IMR-90 (cell line): ENCODE measurements around the gene SLX4IP. TPM values are rescaled to one million over a fixed set of nuclear protein-coding genes. Genes with fewer than 3 reads are reported as not detected.
A peak's percentile ranks its signal among the peaks of the same experiment; 100 is the strongest.

Experiments used
- ATAC-seq: fragments of 200-7000 bp; cut with Tn5 transposase; 2 replicates; pipeline ENCODE4 v1.9.1; 2020; ENCODE audit warnings: low read depth, mild to moderate bottlenecking, moderate library complexity
- BruUV-seq: library from RNA; stranded (reverse); fragments of 400-500 nt; replicated peaks from 2 replicates; lab custom pipeline; 2021; lab: Mats Ljungman, UMichigan
- CTCF ChIA-PET: fragments of 300-600 bp; formaldehyde crosslinking; extraction: SDS; loops from one replicate; lab custom pipeline; 2021; ENCODE audit warnings: antibody characterized with exemption; lab: Yijun Ruan, JAX
- POLR2A ChIA-PET: fragments of 300-600 bp; sonication (Branson Sonifier 250); formaldehyde crosslinking; loops from one replicate; lab custom pipeline; 2022; ENCODE audit warnings: antibody characterized with exemption; ENCODE audit not compliant: unreplicated experiment; lab: Charles Lee
- DNase-seq: peaks from one replicate; pipeline ENCODE4 v3.0.0; 2013
- H2AFZ ChIP-seq: replicated peaks from 2 replicates; pipeline ENCODE3; 2013; ENCODE audit warnings: low read length, mild to moderate bottlenecking; ENCODE audit not compliant: poor library complexity
- H2AK5ac ChIP-seq: 2 replicates; pipeline ENCODE4 v1.6.1; 2013; ENCODE audit warnings: low read depth, low read length, inconsistent platforms
- H2AK9ac ChIP-seq: replicated peaks from 2 replicates; pipeline ENCODE3; 2013; ENCODE audit warnings: mild to moderate bottlenecking, low read depth, low read length, moderate library complexity; ENCODE audit not compliant: poor library complexity
- H2BK120ac ChIP-seq: 2 replicates; pipeline ENCODE4 v1.6.1; 2013; ENCODE audit warnings: low read depth, low read length, inconsistent platforms
- H2BK15ac ChIP-seq: 3 replicates; pipeline ENCODE4 v1.6.1; 2013; ENCODE audit warnings: low read depth, low read length, inconsistent platforms
- H2BK20ac ChIP-seq: 2 replicates; pipeline ENCODE4 v1.6.1; 2013; ENCODE audit warnings: low read depth, mild to moderate bottlenecking, inconsistent platforms, low read length, moderate library complexity
- H2BK5ac ChIP-seq: 2 replicates; pipeline ENCODE4 v1.6.1; 2013; ENCODE audit warnings: mild to moderate bottlenecking, low read depth, low read length, inconsistent platforms; ENCODE audit not compliant: poor library complexity, severe bottlenecking
- H3K14ac ChIP-seq: replicated peaks from 2 replicates; pipeline ENCODE4 v1.6.1; 2013; ENCODE audit warnings: low read depth, low read length, inconsistent platforms
- H3K18ac ChIP-seq: 2 replicates; pipeline ENCODE4 v1.6.1; 2013; ENCODE audit warnings: low read depth, low read length, control low read depth
- H3K23ac ChIP-seq: 2 replicates; pipeline ENCODE4 v1.6.1; 2013; ENCODE audit warnings: low read depth, low read length, inconsistent platforms
- H3K27ac ChIP-seq: 2 replicates; pipeline ENCODE4 v1.5.1; 2013; ENCODE audit warnings: mild to moderate bottlenecking, control low read depth, low read length; ENCODE audit not compliant: insufficient read depth
- H3K27me3 ChIP-seq: 2 replicates; pipeline ENCODE4 v1.6.1; 2013; ENCODE audit warnings: low read length; ENCODE audit not compliant: control insufficient read depth, insufficient read depth
- H3K36me3 ChIP-seq: 2 replicates; pipeline ENCODE4 v1.6.1; 2013; ENCODE audit warnings: low read length, mixed read lengths; ENCODE audit not compliant: control insufficient read depth, insufficient read depth
- H3K4ac ChIP-seq: 2 replicates; pipeline ENCODE4 v1.6.1; 2013; ENCODE audit warnings: low read depth, low read length, inconsistent platforms
- H3K4me1 ChIP-seq: 2 replicates; pipeline ENCODE4 v1.6.1; 2013; ENCODE audit warnings: low read length, mixed read lengths; ENCODE audit not compliant: control insufficient read depth, insufficient read depth
- H3K4me2 ChIP-seq: 2 replicates; pipeline ENCODE4 v1.6.1; 2013; ENCODE audit warnings: low read depth, mild to moderate bottlenecking, control low read depth, low read length, moderate library complexity
- H3K4me3 ChIP-seq: 2 replicates; pipeline ENCODE4 v1.5.1; 2013; ENCODE audit warnings: low read depth, mild to moderate bottlenecking, control low read depth, low read length, moderate library complexity; ENCODE audit not compliant: insufficient read depth
- H3K56ac ChIP-seq: 2 replicates; pipeline ENCODE4 v1.6.1; 2013; ENCODE audit warnings: low read length, inconsistent platforms; ENCODE audit not compliant: insufficient read depth; ENCODE audit errors: extremely low read depth
- H3K79me1 ChIP-seq, 2 experiments: 2 replicates each; pipeline ENCODE4 v1.6.1; 2013; ENCODE audit warnings: low read length in 2 of 2, inconsistent platforms in 1 of 2, low read depth in 1 of 2
- H3K9ac ChIP-seq: 2 replicates; pipeline ENCODE4 v1.6.1; 2013; ENCODE audit warnings: low read depth, low read length, control low read depth
- H3K9me1 ChIP-seq: 2 replicates; pipeline ENCODE4 v1.6.1; 2013; ENCODE audit warnings: low read length, inconsistent platforms; ENCODE audit not compliant: insufficient read depth
- H3K9me3 ChIP-seq: 2 replicates; pipeline ENCODE4 v1.6.1; 2013; ENCODE audit warnings: low read length; ENCODE audit not compliant: control insufficient read depth, insufficient read depth
- H4K20me1 ChIP-seq: 2 replicates; pipeline ENCODE4 v1.6.1; 2013; ENCODE audit warnings: low read length, inconsistent platforms; ENCODE audit not compliant: insufficient read depth
- H4K5ac ChIP-seq: 2 replicates; pipeline ENCODE4 v1.6.1; 2013; ENCODE audit warnings: mild to moderate bottlenecking, low read depth, low read length, control low read depth
- H4K8ac ChIP-seq, 2 experiments: 2 replicates each; pipeline ENCODE4 v1.6.1; 2013; ENCODE audit warnings: low read depth in 2 of 2, low read length in 2 of 2, control low read depth in 1 of 2, inconsistent platforms in 1 of 2
- H4K91ac ChIP-seq: 2 replicates; pipeline ENCODE4 v1.6.1; 2013; ENCODE audit warnings: low read depth, low read length, inconsistent platforms; ENCODE audit not compliant: insufficient read depth
- CHD1 ChIP-seq: IDR thresholded peaks from 2 replicates; pipeline ENCODE4 v1.6.1; 2012; ENCODE audit warnings: low read depth, low read length, improper control_type of control experiment
- MAZ ChIP-seq: IDR thresholded peaks from 2 replicates; pipeline ENCODE4 v1.6.1; 2012; ENCODE audit warnings: low read depth, mild to moderate bottlenecking, low read length, improper control_type of control experiment, moderate library complexity, borderline replicate concordance
- POLR2A ChIP-seq: IDR thresholded peaks from 2 replicates; pipeline ENCODE4 v1.6.1; 2012; ENCODE audit warnings: mild to moderate bottlenecking, low read depth, low read length
- RAD21 ChIP-seq: IDR thresholded peaks from 2 replicates; pipeline ENCODE4 v1.6.1; 2012; ENCODE audit warnings: low read length, improper control_type of control experiment
- RCOR1 ChIP-seq: IDR thresholded peaks from 2 replicates; pipeline ENCODE4 v1.6.1; 2012; ENCODE audit warnings: mild to moderate bottlenecking, low read length, improper control_type of control experiment; ENCODE audit not compliant: insufficient replicate concordance
- SMC3 ChIP-seq: fragments of 150-350 bp; IDR thresholded peaks from 2 replicates; pipeline ENCODE4 v1.6.1; 2016; ENCODE audit warnings: low read depth, mild to moderate bottlenecking, antibody characterized with exemption, low read length, moderate library complexity
- WGBS, 2 experiments: methylation state at CpG; one replicate each; pipeline versions ENCODE4 v1.1.5 to v1.1.7; 2013; ENCODE audit warnings: missing lambda C conversion rate in 2 of 2; ENCODE audit not compliant: insufficient read length in 1 of 2; ENCODE audit errors: extremely low coverage in 2 of 2; 5-methylcytosine and 5-hydroxymethylcytosine counted together
- dilution Hi-C: fragments of 300-500 bp; cut with HindIII; formaldehyde crosslinking; loops from one replicate; pipeline ENCODE4 v1.14.3; 2018; ENCODE audit warnings: low sequenced_read_pairs; ENCODE audit not compliant: unreplicated experiment
- in situ Hi-C: fragments of 300-500 bp; cut with MboI; formaldehyde crosslinking; loops from 3 replicates; pipeline ENCODE4 v1.14.3; 2019; ENCODE audit warnings: low sequenced_read_pairs, inconsistent platforms, mixed read lengths
- intact Hi-C: fragments of 100-400 bp; cut with micrococcal nuclease; formaldehyde crosslinking; loops from 2 replicates; pipeline ENCODE4 v1.10.0; 2022
- polyA plus RNA-seq, 3 experiments: library from polyadenylated mRNA; depleted of rRNA; stranded (reverse); fragments of >200 nt; gene quantifications; 2 replicates each; pipeline ENCODE4 v1.2.3, GENCODE V29; 2012; ENCODE audit warnings: low replicate concordance in 1 of 3
- total RNA-seq: library from RNA; depleted of rRNA; stranded (reverse); fragments of >200 nt; gene quantifications from 2 replicates; pipeline ENCODE4 v1.2.3, GENCODE V29; 2012
- TF ChIP-seq, protein P1 (sequence below): conservative IDR thresholded peaks from 2 replicates; pipeline ENCODE4 v1.5.1; 2012; ENCODE audit warnings: mild to moderate bottlenecking, low read depth, low read length, improper control_type of control experiment
- TF ChIP-seq, protein P2 (sequence below): fragments of 150-350 bp; IDR thresholded peaks from 2 replicates; pipeline ENCODE4 v1.6.1; 2016; ENCODE audit warnings: low read depth, mild to moderate bottlenecking, low read length, moderate library complexity, borderline replicate concordance
- TF ChIP-seq, protein P3 (sequence below): fragments of 150-350 bp; IDR thresholded peaks from 2 replicates; pipeline ENCODE4 v1.6.1; 2017; ENCODE audit warnings: mild to moderate bottlenecking, antibody characterized with exemption, low read length, low read depth

The SLX4IP gene
- total and polyA plus RNA-seq, 2 of the 4 experiments (the other 2 are of a cell fraction) = 1.3 to 5.9 TPM

DNA sequence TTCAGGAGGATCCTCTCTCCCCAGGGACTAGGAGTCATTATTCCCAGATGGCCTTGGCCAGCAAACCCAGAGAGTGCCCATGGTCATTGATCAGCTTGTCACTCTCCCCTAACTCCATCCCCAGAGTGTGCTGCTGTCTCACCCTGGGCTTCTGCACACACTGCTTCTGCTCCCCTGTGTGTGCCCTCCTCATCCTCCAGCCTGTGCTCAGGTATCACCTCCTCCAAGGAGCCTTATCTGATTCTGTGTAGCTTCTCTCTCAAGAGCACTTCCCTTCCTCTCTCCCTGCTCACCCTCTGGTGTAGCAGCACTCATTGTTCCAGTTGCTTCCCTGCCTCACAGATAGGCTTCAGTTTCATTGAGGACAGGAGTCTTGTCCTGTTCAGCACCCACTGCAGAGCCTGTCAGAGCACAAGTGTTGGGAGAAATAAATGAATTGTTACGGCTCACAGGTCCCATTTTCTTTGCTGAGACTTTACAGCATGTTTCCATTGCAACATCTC is 136.3 kb downstream of the SLX4IP start:
- H2BK15ac ChIP-seq = no peak overlapping the region
- no peaks in the 10 kb centered on the region; the same call in 1 of the 2 replicates for H3K27me3 ChIP-seq
- H3K9me1 ChIP-seq = peaks cover 2% of the 10 kb centered on the region; the same call in 1 of the 2 replicates
- H4K91ac ChIP-seq = no peak overlapping the region
- H3K9me3 ChIP-seq = no peaks in the 10 kb centered on the region
- WGBS, 2 experiments = no CpG with 5 or more reads among the region's 1 CpG
- H4K8ac ChIP-seq = no peak overlapping the region
- H3K4me2 ChIP-seq = no peak overlapping the region
- H3K27ac ChIP-seq = no peak overlapping the region
- CTCF ChIA-PET = no interaction called here
- dilution Hi-C loops (no loop called here), intact Hi-C loops (no loop called here), in situ Hi-C loops (no loop called here)
- H3K4me1 ChIP-seq = peaks cover 2% of the 10 kb centered on the region; the same call in 1 of the 2 replicates
- POLR2A ChIA-PET = no interaction called here
- peak overlapping the region; percentile 86; the same call in 1 of the 2 replicates for H2AK5ac ChIP-seq
- no TSS peak for BruUV-seq
- TF ChIP-seq, protein P1, sequence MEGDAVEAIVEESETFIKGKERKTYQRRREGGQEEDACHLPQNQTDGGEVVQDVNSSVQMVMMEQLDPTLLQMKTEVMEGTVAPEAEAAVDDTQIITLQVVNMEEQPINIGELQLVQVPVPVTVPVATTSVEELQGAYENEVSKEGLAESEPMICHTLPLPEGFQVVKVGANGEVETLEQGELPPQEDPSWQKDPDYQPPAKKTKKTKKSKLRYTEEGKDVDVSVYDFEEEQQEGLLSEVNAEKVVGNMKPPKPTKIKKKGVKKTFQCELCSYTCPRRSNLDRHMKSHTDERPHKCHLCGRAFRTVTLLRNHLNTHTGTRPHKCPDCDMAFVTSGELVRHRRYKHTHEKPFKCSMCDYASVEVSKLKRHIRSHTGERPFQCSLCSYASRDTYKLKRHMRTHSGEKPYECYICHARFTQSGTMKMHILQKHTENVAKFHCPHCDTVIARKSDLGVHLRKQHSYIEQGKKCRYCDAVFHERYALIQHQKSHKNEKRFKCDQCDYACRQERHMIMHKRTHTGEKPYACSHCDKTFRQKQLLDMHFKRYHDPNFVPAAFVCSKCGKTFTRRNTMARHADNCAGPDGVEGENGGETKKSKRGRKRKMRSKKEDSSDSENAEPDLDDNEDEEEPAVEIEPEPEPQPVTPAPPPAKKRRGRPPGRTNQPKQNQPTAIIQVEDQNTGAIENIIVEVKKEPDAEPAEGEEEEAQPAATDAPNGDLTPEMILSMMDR = no peak
- TF ChIP-seq MAZ (no peak), SMC3 (no peak), RAD21 (no peak), CHD1 (no peak), POLR2A (no peak), RCOR1 (no peak)
- TF ChIP-seq, protein P2, sequence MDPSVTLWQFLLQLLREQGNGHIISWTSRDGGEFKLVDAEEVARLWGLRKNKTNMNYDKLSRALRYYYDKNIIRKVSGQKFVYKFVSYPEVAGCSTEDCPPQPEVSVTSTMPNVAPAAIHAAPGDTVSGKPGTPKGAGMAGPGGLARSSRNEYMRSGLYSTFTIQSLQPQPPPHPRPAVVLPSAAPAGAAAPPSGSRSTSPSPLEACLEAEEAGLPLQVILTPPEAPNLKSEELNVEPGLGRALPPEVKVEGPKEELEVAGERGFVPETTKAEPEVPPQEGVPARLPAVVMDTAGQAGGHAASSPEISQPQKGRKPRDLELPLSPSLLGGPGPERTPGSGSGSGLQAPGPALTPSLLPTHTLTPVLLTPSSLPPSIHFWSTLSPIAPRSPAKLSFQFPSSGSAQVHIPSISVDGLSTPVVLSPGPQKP = no peak
- TF ChIP-seq, protein P3, sequence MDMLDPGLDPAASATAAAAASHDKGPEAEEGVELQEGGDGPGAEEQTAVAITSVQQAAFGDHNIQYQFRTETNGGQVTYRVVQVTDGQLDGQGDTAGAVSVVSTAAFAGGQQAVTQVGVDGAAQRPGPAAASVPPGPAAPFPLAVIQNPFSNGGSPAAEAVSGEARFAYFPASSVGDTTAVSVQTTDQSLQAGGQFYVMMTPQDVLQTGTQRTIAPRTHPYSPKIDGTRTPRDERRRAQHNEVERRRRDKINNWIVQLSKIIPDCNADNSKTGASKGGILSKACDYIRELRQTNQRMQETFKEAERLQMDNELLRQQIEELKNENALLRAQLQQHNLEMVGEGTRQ = no peak
- ATAC-seq = no peak
- no peaks in the 10 kb centered on the region for H3K79me1 ChIP-seq
- no peak overlapping the region for H3K56ac ChIP-seq
- no peak overlapping the region for H2BK5ac ChIP-seq
- H2BK120ac ChIP-seq = 0 out of 2 replicates have a peak overlapping the region, but pooled peaks have one; percentile 36
- peak overlapping the region; percentile 17; the same call in 1 of the 2 replicates for H3K23ac ChIP-seq
- no peak overlapping the region for H3K9ac ChIP-seq
- no peak overlapping the region for H2AFZ ChIP-seq
- DNase-seq = no peak
- no peak overlapping the region for H4K5ac ChIP-seq
- no peaks in the 10 kb centered on the region for H4K20me1 ChIP-seq
- no peak overlapping the region for H3K18ac ChIP-seq
- H3K14ac ChIP-seq = peak overlapping the region; percentile 17; the same call in 1 of the 2 replicates
- peak overlapping the region; percentile 35; the same call in 1 of the 2 replicates for H2BK20ac ChIP-seq
- 0 out of 2 replicates have a peak, but pooled peaks cover 1% of the 10 kb centered on the region for H3K36me3 ChIP-seq
- H3K4me3 ChIP-seq = no peak overlapping the region
- H3K4ac ChIP-seq = peak overlapping the region; percentile 41
- H2AK9ac ChIP-seq = no peak overlapping the region
